Gastrocnemius medialis (tissue), 4 donors: ENCODE data around the gene SYT17.

ENCODE experiments used
- CTCF ChIP-seq, 5 experiments: fragments of 450-650 bp in 3 of 5; fragments of 200-600 bp in 2 of 5; sonication (generic) in 2 of 5; IDR thresholded peaks in 4 of 5; conservative IDR thresholded peaks in 1 of 5; 1 replicate in 4 of 5; 2 replicates in 1 of 5; pipeline ENCODE4 v1.5.1; 2016 to 2019; ENCODE audit warnings: antibody characterized with exemption in 5 of 5, mild to moderate bottlenecking in 3 of 5, moderate library complexity in 3 of 5
- POLR2A ChIP-seq, 2 donors: fragments of 450-650 bp; IDR thresholded peaks; one replicate each; pipeline ENCODE4 v1.6.1; 2017; ENCODE audit warnings: antibody characterized with exemption in 2 of 2, mild to moderate bottlenecking in 2 of 2, moderate library complexity in 2 of 2

- TF ChIP-seq CTCF (IDR thresholded peaks at IDR 0.05 in 4 of 5, conservative IDR thresholded peaks at IDR 0.05 in 1 of 5) = no peak
- TF ChIP-seq POLR2A (IDR thresholded peaks at IDR 0.05) = no peak
These were observed 1.5 kb upstream of the SYT17 start for GRCh38 chr16:19166500-19166899.
